HCT116 (cell line): ENCODE data around the gene GLUD1. TPM values are rescaled to one million over a fixed set of nuclear protein-coding genes. Genes with fewer than 3 reads are reported as not detected.
"Not testable (repeated sequence)": the region's sequence is repeated elsewhere in the genome, so short reads cannot be mapped to it uniquely, and the experiment has no call there.

ENCODE experiments used
- ATAC-seq: fragments of 200-7000 bp; cut with Tn5 transposase; 2 replicates; pipeline ENCODE4 v1.9.1; 2020; ENCODE audit warnings: mild to moderate bottlenecking, moderate library complexity
- BruUV-seq: library from RNA; stranded (reverse); fragments of 400-500 nt; replicated peaks from 2 replicates; lab custom pipeline; 2021; lab: Mats Ljungman, UMichigan
- CTCF ChIA-PET: fragments of 300-600 bp; sonication (Branson Sonifier 250); formaldehyde crosslinking; loops from one replicate; lab custom pipeline; 2021; ENCODE audit warnings: antibody characterized with exemption; lab: Charles Lee
- POLR2A ChIA-PET: fragments of 300-600, 350-600 bp; sonication (Branson Sonifier 250); formaldehyde crosslinking; loops from one replicate; lab custom pipeline; 2021; ENCODE audit warnings: antibody characterized with exemption; lab: Charles Lee
- RAD21 ChIA-PET, 2 experiments: fragments of 300-600 bp; sonication (Branson Sonifier 250); formaldehyde crosslinking; loops; one replicate each; lab custom pipeline; 2023; ENCODE audit warnings: low total read pairs in 2 of 2; ENCODE audit not compliant: uncharacterized antibody in 2 of 2, unreplicated experiment in 2 of 2, low non-redundant PET in 1 of 2; lab: Charles Lee
- DNase-seq: peaks from one replicate; pipeline ENCODE4 v3.0.0-alpha.2; 2010; ENCODE audit warnings: low read depth, low spot score
- H2AFZ ChIP-seq: fragments of 200-600 bp; shearing (Covaris generic), sonication (generic); 2 replicates; pipeline ENCODE4 v1.6.1; 2017; ENCODE audit warnings: low read depth, mixed run types, mixed read lengths, antibody characterized with exemption, low read length; ENCODE audit not compliant: poor library complexity, severe bottlenecking
- H3K27ac ChIP-seq: 2 replicates; pipeline ENCODE4 v1.5.1; 2012; ENCODE audit warnings: low read depth, low read length
- H3K27me3 ChIP-seq: fragments of 200-600 bp; sonication (generic); 2 replicates; pipeline ENCODE4 v1.6.1; 2016; ENCODE audit warnings: mixed run types, low read length, mixed read lengths; ENCODE audit not compliant: insufficient read depth
- H3K36me3 ChIP-seq, 2 experiments: fragments of 200-500 bp in 1 of 2; fragments of 200-600 bp in 1 of 2; sonication (Bioruptor generic) in 1 of 2; sonication (generic) in 1 of 2; 2 replicates each; pipeline versions ENCODE4 v1.5.1 to v1.6.1; 2014 to 2016; ENCODE audit warnings: low read length in 2 of 2, inconsistent platforms in 1 of 2, mixed read lengths in 1 of 2, mixed run types in 1 of 2; ENCODE audit not compliant: insufficient read depth in 2 of 2, control insufficient read depth in 1 of 2
- H3K4me1 ChIP-seq, 2 experiments: fragments of 200-600 bp in 1 of 2; sonication (generic) in 1 of 2; 2 replicates each; pipeline versions ENCODE4 v1.5.1 to v1.6.1; 2012 to 2017; ENCODE audit warnings: low read length in 2 of 2, inconsistent platforms in 1 of 2, mild to moderate bottlenecking in 1 of 2, mixed read lengths in 1 of 2, mixed run types in 1 of 2, moderate library complexity in 1 of 2; ENCODE audit not compliant: insufficient read depth in 2 of 2, control insufficient read depth in 1 of 2
- H3K4me2 ChIP-seq: fragments of 200-600 bp; sonication (generic); 2 replicates; pipeline ENCODE4 v1.6.1; 2017; ENCODE audit warnings: mixed run types, low read length, mixed read lengths
- H3K4me3 ChIP-seq, 2 experiments: fragments of 200-600 bp in 1 of 2; sonication (generic) in 1 of 2; replicated peaks in 1 of 2; 2 replicates each; pipeline ENCODE4 v1.5.1; 2011 to 2016; ENCODE audit warnings: low read length in 2 of 2, control low read depth in 1 of 2, low read depth in 1 of 2, mild to moderate bottlenecking in 1 of 2, mixed read lengths in 1 of 2, mixed run types in 1 of 2
- H3K79me2 ChIP-seq: fragments of 200-600 bp; sonication (generic); 2 replicates; pipeline ENCODE4 v1.6.1; 2017; ENCODE audit warnings: mild to moderate bottlenecking, mixed run types, low read length, moderate library complexity, mixed read lengths; ENCODE audit not compliant: insufficient read depth
- H3K9ac ChIP-seq: fragments of 200-600 bp; sonication (generic); 2 replicates; pipeline ENCODE4 v1.6.1; 2016; ENCODE audit warnings: low read length, mixed read lengths
- H3K9me2 ChIP-seq: fragments of 200-600 bp; sonication (generic), shearing (Covaris generic); 2 replicates; pipeline ENCODE4 v1.6.1; 2017; ENCODE audit warnings: mixed run types, mild to moderate bottlenecking, moderate library complexity; ENCODE audit not compliant: insufficient read depth
- H3K9me3 ChIP-seq, 2 experiments: fragments of 200-500 bp in 1 of 2; fragments of 200-600 bp in 1 of 2; sonication (Bioruptor generic) in 1 of 2; sonication (generic) in 1 of 2; 2 replicates each; pipeline ENCODE4 v1.6.1; 2014 to 2017; ENCODE audit warnings: low read length in 2 of 2, mixed read lengths in 2 of 2, inconsistent platforms in 1 of 2, low read depth in 1 of 2, mild to moderate bottlenecking in 1 of 2, mixed run types in 1 of 2, moderate library complexity in 1 of 2; ENCODE audit not compliant: control insufficient read depth in 1 of 2, insufficient read depth in 1 of 2
- H4K20me1 ChIP-seq: fragments of 200-600 bp; sonication (generic), shearing (Covaris generic); 2 replicates; pipeline ENCODE4 v1.6.1; 2017; ENCODE audit warnings: mixed run types, mild to moderate bottlenecking, moderate library complexity; ENCODE audit not compliant: insufficient read depth
- intact Hi-C: fragments of 100-400 bp; cut with micrococcal nuclease; formaldehyde crosslinking; loops from 2 replicates; pipeline ENCODE4 v1.10.0; 2022
- total RNA-seq: library from RNA; stranded (reverse); gene quantifications from one replicate; pipeline ENCODE4 v1.2.1, GENCODE V29; 2021; ENCODE audit not compliant: unreplicated experiment

GLUD1 gene
- total RNA-seq, 1 experiment from 2014 or later: 131 TPM

DNA sequence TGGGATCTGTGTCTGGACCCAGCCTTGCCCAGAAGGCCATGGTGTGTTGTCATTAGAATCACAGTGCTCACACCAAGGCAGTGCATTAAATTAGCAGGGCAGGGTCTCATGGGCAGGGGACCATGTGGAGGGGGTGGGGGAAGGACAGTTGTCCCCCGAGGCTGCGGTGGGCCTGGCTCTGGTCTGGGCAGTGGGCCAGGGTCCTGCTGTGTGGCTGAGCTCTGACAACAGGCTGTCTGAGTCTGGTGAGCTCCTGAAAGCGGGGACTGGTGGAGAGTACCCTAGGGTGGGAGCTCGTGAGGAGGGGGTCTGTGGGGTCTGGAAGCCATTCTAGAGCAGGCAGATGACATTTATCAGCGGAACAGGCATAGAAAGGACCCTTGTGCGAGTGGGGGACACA, 76.5 kb downstream of the GLUD1 start:
- H3K27me3 ChIP-seq, DNase-seq, BruUV-seq, H3K27ac ChIP-seq, intact Hi-C loops, CTCF ChIA-PET, H3K9me2 ChIP-seq, H3K79me2 ChIP-seq, H3K36me3 ChIP-seq, H3K9ac ChIP-seq, H2AFZ ChIP-seq, RAD21 ChIA-PET, POLR2A ChIA-PET, H3K4me2 ChIP-seq, H3K4me3 ChIP-seq, H4K20me1 ChIP-seq, H3K9me3 ChIP-seq, ATAC-seq: not testable (repeated sequence)
- H3K4me1 ChIP-seq: peaks cover 8 to 17% of the 10 kb centered on the region in 2 experiments; a peak in 3 of 4 replicates

DNA sequence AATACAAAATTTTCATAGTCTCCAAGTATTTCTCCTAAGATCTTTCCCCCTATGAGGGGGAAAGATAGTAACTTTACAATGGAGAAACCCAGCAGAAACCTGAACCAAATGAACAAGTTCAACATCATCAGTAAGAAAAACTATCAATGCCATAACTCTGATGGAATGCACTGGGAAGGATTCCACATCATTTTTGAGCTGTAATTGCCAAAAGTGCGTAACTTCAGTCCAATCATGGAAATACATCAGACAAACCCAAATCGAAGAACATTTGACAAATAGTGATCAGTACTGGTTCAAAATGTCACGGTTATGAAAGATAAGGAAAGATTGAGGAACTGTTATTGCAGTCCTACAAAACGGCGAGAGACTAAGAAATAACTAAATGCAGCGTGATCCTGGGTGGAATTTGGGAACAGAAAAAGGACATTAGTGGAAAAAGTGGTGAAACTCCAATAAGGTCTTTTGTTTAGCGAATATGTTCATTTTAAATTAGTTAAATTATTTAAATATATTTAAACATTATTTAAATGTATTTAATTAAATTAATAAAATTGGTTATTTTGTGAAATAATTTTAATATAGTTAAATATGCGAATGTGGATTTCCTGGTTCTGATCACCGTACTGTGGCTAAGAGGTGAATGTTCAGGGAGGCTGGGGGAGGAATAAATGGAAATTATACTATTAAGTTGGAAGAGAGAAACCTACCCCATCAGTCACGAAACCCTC, 79.5 kb downstream of the GLUD1 start:
- H3K4me3 ChIP-seq, DNase-seq, ATAC-seq, H3K9ac ChIP-seq, H3K36me3 ChIP-seq, POLR2A ChIA-PET, H3K79me2 ChIP-seq, H3K9me2 ChIP-seq, RAD21 ChIA-PET, H3K4me2 ChIP-seq, intact Hi-C loops, BruUV-seq, H3K9me3 ChIP-seq, H2AFZ ChIP-seq, H4K20me1 ChIP-seq, H3K27ac ChIP-seq, H3K27me3 ChIP-seq, CTCF ChIA-PET: not testable (repeated sequence)
- peaks cover 4 to 13% of the 10 kb centered on the region in 2 experiments; a peak in 3 of 4 replicates for H3K4me1 ChIP-seq

DNA sequence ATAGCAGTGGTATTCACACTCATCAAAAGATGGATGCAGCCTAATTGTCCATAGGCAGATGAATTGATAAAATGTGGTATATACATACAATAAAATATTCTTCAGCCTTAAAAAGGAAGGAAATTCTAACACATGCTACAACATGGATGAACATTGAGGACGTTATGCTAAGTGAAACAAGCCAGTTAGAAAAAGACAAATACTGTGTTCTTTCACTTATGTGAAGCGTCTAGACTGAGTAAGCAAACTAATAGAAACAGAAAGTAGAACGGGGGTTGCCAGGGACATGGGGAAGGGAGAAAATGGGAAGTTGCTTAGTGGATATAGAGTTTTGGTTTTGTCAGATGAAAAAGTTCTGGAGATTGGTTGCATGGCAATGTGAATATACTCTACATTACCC, 81.1 kb downstream of the GLUD1 start:
- H2AFZ ChIP-seq, RAD21 ChIA-PET, POLR2A ChIA-PET, H3K27ac ChIP-seq, H3K4me3 ChIP-seq, BruUV-seq, H3K36me3 ChIP-seq, DNase-seq, ATAC-seq, H3K9me2 ChIP-seq, H3K4me1 ChIP-seq, H3K9me3 ChIP-seq, intact Hi-C loops, H3K4me2 ChIP-seq, H3K9ac ChIP-seq, H4K20me1 ChIP-seq, H3K79me2 ChIP-seq, H3K27me3 ChIP-seq, CTCF ChIA-PET: not testable (repeated sequence)

DNA sequence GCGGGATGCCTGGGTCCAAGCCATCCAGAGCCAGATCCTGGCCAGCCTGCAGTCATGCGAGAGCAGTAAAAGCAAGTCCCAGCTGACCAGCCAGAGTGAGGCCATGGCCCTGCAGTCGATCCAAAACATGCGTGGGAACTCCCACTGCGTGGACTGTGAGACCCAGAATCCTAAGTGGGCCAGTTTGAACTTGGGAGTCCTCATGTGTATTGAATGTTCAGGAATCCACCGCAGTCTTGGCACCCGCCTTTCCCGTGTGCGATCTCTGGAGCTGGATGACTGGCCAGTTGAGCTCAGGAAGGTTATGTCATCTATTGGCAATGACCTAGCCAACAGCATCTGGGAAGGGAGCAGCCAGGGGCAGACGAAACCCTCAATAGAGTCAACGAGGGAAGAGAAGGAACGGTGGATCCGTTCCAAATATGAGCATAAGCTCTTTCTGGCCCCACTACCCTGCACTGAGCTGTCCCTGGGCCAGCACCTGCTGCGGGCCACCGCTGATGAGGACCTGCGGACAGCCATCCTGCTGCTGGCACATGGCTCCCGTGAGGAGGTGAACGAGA, 85.4 kb downstream of the GLUD1 start:
- intact Hi-C loops, CTCF ChIA-PET, BruUV-seq, RAD21 ChIA-PET, H3K36me3 ChIP-seq, H2AFZ ChIP-seq, H3K4me1 ChIP-seq, H3K27ac ChIP-seq, H4K20me1 ChIP-seq, H3K4me3 ChIP-seq, H3K79me2 ChIP-seq, H3K27me3 ChIP-seq, H3K9me3 ChIP-seq, ATAC-seq, H3K4me2 ChIP-seq, H3K9me2 ChIP-seq, POLR2A ChIA-PET, H3K9ac ChIP-seq, DNase-seq: not testable (repeated sequence)
